ENCODE measurements around the gene PTGS2. TPM values are rescaled to one million over a fixed set of nuclear protein-coding genes. Genes with fewer than 3 reads are reported as not detected.

The PTGS2 gene
- total and polyA plus RNA-seq, 9 of the 15 experiments (the other 6 are each of a cell fraction or from before 2014, with no cell fraction given), result 0.01 TPM; not detected in 8

DNA sequence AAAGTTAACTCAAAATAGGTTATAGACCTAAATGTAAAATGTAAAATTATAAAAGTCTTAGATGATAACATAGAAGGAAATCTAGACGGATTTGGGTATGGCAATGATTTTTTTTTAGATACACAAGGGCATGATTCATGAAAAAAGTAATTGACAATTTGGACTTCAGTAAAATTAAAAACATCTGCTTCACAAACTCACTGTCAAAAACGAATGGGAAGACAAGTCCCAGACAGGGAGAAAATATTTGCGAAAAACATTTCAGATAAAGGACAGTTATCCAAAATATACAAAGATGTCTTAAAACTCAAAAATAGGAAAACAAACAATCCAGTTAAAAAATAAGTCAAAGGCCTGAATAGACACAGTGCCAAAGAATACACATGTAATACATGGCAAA, 9.7 kb upstream of the PTGS2 start:
- Histone ChIP-seq H3K4me3 (no peak overlapping the region), H3K9me1 (ENCODE audit: control insufficient read depth, insufficient read depth, low read length) (no peaks in the 10 kb centered on the region), H4K20me1 (replicated peaks; ENCODE audit: control insufficient read depth, insufficient read depth, low read length) (no peaks in the 10 kb centered on the region), H3K79me2 (ENCODE audit: control insufficient read depth, insufficient read depth, low read length) (no peaks in the 10 kb centered on the region), H3K36me3 (ENCODE audit: control insufficient read depth, insufficient read depth, low read length) (no peaks in the 10 kb centered on the region), H2AFZ (ENCODE audit: low read depth, low read length) (no peak overlapping the region), H3K27me3 (ENCODE audit: control insufficient read depth in 2 of 2, insufficient read depth in 2 of 2, low read length in 2 of 2) (no peaks in the 10 kb centered on the region), H3K4me2 (ENCODE audit: insufficient read depth, low read length) (no peak overlapping the region), H3K9me3 (replicated peaks; ENCODE audit: control insufficient read depth, insufficient read depth, low read depth, low read length) (no peaks in the 10 kb centered on the region), H3K27ac (ENCODE audit: extremely low read depth, low read depth, low read length) (no peak overlapping the region), H3K9ac (ENCODE audit: insufficient read depth in 1 of 2, low read depth in 2 of 2, low read length in 2 of 2) (no peak overlapping the region), H3K4me1 (replicated peaks in 1 of 2; ENCODE audit: control insufficient read depth in 2 of 2, insufficient read depth in 2 of 2, low read length in 2 of 2) (no peaks in the 10 kb centered on the region)
- POLR2A ChIA-PET, result no interaction called here
- in situ Hi-C loops (cut with MboI), result no loop called here
- 1% methylated on average over 3 of the region's 3 CpGs for WGBS (ENCODE audit: insufficient coverage, low coverage, missing lambda C conversion rate)
- no TSS peak for BruUV-seq (replicated peaks)
- TF ChIP-seq, protein P1, sequence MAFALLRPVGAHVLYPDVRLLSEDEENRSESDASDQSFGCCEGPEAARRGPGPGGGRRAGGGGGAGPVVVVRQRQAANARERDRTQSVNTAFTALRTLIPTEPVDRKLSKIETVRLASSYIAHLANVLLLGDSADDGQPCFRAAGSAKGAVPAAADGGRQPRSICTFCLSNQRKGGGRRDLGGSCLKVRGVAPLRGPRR (CRISPR knock-in tag; IDR thresholded peaks at IDR 0.05), result no peak
- TF ChIP-seq SMARCE1 (IDR thresholded peaks at IDR 0.05), result no peak
- TF ChIP-seq, protein P2, sequence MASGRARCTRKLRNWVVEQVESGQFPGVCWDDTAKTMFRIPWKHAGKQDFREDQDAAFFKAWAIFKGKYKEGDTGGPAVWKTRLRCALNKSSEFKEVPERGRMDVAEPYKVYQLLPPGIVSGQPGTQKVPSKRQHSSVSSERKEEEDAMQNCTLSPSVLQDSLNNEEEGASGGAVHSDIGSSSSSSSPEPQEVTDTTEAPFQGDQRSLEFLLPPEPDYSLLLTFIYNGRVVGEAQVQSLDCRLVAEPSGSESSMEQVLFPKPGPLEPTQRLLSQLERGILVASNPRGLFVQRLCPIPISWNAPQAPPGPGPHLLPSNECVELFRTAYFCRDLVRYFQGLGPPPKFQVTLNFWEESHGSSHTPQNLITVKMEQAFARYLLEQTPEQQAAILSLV (tag; IDR thresholded peaks at IDR 0.05), result no peak
- no peak for TF ChIP-seq KLF16 (IDR thresholded peaks at IDR 0.05)
- no peak for TF ChIP-seq RCOR1 (IDR thresholded peaks at IDR 0.05; ENCODE audit: borderline replicate concordance in 1 of 2, low read depth in 2 of 2, low read length in 2 of 2)
- no peak for TF ChIP-seq U2AF1 (optimal IDR thresholded peaks at IDR 0.05; ENCODE audit: low read depth, low read length)
- no peak for TF ChIP-seq GTF2F1 (IDR thresholded peaks at IDR 0.05; ENCODE audit: low read depth, low read length)
- no peak for TF ChIP-seq U2AF2 (optimal IDR thresholded peaks at IDR 0.05; ENCODE audit: low read depth, low read length)
- TF ChIP-seq NEUROD1 (IDR thresholded peaks at IDR 0.05; ENCODE audit: borderline replicate concordance, low read depth, low read length, partially characterized antibody), result no peak
- TF ChIP-seq, protein P3, sequence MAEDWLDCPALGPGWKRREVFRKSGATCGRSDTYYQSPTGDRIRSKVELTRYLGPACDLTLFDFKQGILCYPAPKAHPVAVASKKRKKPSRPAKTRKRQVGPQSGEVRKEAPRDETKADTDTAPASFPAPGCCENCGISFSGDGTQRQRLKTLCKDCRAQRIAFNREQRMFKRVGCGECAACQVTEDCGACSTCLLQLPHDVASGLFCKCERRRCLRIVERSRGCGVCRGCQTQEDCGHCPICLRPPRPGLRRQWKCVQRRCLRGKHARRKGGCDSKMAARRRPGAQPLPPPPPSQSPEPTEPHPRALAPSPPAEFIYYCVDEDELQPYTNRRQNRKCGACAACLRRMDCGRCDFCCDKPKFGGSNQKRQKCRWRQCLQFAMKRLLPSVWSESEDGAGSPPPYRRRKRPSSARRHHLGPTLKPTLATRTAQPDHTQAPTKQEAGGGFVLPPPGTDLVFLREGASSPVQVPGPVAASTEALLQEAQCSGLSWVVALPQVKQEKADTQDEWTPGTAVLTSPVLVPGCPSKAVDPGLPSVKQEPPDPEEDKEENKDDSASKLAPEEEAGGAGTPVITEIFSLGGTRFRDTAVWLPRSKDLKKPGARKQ (CRISPR knock-in tag; IDR thresholded peaks at IDR 0.05), result no peak
- no peak for TF ChIP-seq ZFX (CRISPR knock-in tag; IDR thresholded peaks at IDR 0.05)
- no peak for TF ChIP-seq MED1 (CRISPR knock-in tag; IDR thresholded peaks at IDR 0.05; ENCODE audit: borderline replicate concordance)
- no peak for TF ChIP-seq CHD1 (IDR thresholded peaks at IDR 0.05; ENCODE audit: low read length)
- no peak for TF ChIP-seq HDAC2 (IDR thresholded peaks at IDR 0.05)
- ATAC-seq (no peak), FAIRE-seq (no peak), DNase-seq (ENCODE audit: extremely low read depth in 1 of 4, low spot score in 3 of 4) (no peak)
- intact Hi-C loops (cut with micrococcal nuclease), result no loop called here
- CTCF ChIA-PET (ENCODE audit: low intra/inter-chr PET ratio), result no interaction called here
